Kasumi-1 (cell line): ENCODE results near the gene PAX3.

Experiments used
- DNase-seq, 2 experiments: peaks; one replicate each; lab custom pipeline; 2025; lab: John Stamatoyannopoulos, UW

Gene PAX3

DNA sequence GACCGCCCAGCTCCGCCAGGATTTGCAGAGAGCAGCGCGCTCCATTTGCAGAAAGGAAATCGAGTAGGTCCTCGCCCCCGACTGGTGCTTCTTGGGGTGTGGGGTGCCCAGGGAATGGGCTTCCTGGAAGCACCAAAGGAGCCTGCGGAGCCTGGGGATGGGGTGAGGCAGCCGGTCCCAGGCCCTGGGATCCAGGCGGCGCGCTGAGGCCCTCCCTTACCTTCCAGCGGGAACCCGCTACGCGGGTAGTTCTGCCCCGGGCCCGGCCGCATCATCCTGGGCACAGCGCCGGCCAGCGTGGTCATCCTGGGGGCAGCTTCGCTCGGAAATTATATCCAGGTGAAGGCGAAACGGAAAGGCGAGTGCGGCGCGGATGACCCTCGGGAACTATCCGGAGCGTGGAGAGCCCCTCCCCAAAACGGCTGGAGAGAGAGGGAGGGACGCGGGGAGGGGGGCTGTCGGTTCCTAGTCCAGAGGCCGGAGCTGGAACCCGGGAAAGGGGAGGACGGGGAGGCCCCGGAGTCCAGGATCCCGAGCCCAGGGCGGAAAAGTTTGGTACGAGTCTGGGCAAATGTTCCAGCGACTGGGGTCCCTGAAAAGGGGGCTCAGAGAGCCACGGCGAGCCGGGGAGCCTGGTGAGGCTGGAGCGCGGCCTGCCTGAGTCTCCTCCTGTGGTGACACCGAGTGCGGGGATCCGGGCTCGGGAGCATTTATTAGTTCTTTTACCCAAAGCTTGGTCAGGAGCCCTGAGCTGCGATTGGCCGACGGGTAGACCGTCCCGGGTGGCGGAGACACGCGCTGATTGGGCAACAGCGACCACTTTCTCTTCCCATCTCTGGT lies at the start of gene PAX3:
TSS of gene PAX3 (minus strand) at position 688 of the 840 bp plus-strand sequence. CDS start at position 305, 383 bp downstream.
- DNase-seq = no peak

- DNase-seq = no peak
Observed at GRCh38 chr2:222341331-222341730, 42.5 kb upstream of the PAX3 start.

- DNase-seq = no peak
Observed at GRCh38 chr2:222338374-222338773, 39.6 kb upstream of the PAX3 start.

- no peak for DNase-seq
Observed at GRCh38 chr2:222336931-222337330, 38.1 kb upstream of the PAX3 start.

DNA sequence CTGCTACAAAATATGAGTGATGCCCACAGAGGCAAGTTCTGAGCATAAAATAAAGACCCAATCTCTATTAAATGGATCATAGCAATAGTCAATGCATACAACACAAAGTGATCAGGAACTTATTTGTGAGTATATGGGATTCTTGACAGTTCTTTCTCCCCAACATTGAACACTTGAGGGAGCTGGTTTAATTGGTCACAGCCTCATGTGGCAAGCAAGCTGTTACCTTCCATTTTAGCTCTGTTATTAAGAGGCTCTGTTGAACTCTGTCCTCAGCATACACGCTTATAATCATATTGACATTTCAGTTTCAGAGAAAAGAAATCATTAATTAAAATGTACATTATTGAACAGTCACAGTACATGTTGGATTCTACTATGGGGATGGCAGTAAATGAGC lies 37.6 kb upstream of the PAX3 start:
- no peak for DNase-seq

DNA sequence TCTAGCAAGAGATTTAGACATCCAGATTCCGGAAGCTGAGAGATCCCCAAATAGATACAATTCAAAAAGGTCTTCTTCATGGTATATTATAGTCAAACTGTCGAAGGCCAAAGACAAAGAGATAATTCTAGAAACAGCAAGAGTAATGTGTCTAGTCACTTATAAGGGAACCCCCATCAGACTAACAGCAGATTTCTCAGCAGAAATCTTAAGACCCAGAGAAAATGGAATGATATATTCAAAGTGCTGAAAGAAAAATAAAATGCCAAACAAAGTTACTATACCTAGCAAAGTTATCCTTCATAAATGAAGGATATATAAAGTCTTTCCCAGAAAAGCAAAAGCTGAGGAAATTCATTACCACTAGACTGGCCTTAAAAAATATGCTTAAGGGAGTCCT lies 36.1 kb upstream of the PAX3 start:
- no peak for DNase-seq

DNA sequence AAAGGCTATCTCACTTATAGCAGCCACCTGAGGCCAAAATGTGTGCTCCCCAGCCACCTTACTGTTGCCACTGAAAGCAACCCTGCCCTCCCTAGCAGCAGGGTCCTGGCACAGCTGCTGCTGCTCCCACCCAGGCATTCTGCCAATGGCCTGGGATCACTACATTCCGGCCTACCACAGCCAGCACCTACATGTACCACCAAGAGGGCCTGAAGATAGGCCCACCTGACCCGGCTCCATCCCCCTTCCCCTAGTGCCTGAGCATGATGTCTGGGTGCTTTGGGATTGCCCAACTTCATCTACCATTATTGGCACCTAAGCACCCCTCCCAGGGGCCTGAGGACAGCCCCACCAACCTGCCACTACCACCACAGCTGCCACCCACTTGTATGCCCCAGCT lies 34.6 kb upstream of the PAX3 start:
- DNase-seq = no peak

DNA sequence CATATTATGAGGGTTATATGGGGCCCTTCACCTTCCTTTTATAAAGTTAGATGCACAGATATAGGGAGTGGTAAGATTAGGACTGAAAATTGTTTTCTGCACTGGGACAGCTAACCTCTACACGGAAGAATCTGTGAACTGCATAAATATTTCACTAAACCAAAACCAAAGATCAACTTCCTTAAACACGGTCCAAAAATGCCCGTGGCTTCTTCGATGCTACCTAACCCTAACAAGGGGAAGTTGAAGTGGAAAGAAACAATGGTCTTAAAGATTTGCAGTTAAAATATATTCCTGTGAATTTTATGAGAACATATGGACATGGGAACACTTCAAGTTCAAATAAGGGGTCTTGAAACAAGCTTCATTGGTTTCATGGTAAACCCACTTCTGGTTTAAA lies 33.3 kb upstream of the PAX3 start:
- DNase-seq = peak in 1 of 2 experiments; percentile 28

GRCh38 chr2:222330910-222331309 lies 32.1 kb upstream of the PAX3 start:
- DNase-seq = no peak

- DNase-seq = no peak
Observed at GRCh38 chr2:222322236-222322635, 23.4 kb upstream of the PAX3 start.

DNA sequence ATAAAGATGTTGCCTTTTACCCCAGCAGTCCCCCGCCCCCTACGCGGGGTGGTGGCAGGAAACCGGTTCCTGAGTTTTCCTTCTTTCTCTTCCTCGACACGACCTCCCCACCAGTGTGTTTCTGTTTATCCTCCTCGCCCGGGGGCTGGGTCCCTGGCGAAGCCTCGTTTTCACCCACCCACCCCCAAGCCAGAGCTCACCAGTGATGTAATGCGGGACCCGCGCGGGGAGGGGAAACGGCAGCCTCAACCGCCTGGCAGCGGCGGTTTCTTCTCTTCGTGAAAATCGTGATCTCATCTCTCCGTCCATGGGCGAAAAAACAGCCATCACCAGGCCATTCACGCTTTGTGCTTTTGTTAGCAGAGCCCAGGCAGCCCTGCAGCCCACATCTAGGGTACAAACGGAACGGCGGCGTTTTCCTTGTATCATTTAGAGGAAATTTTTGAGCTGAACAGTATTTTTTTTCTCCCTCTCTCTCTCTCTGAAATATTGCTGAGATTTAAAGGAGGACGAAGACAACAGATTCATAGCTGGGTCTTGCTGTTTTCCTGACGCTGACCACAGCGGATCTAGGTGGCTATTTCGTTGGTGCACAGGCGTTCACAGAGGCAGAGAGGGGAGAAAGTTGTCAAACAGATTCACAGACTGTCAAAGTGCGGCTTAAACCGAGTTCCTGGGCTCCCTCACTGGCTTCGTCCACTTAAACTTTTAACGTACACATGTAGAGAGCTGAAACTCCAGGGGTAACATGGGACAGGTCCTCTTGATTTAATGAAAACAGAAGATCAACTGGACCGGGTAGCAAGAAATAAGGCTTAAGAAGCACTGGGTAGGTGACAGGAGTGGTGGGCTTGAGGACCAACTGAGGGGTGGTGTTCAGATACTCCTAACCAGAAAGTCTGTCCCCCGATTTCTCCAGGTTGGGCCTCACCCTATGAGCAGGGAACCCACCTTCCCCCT lies 21.9 kb upstream of the PAX3 start:
- DNase-seq = no peak

DNA sequence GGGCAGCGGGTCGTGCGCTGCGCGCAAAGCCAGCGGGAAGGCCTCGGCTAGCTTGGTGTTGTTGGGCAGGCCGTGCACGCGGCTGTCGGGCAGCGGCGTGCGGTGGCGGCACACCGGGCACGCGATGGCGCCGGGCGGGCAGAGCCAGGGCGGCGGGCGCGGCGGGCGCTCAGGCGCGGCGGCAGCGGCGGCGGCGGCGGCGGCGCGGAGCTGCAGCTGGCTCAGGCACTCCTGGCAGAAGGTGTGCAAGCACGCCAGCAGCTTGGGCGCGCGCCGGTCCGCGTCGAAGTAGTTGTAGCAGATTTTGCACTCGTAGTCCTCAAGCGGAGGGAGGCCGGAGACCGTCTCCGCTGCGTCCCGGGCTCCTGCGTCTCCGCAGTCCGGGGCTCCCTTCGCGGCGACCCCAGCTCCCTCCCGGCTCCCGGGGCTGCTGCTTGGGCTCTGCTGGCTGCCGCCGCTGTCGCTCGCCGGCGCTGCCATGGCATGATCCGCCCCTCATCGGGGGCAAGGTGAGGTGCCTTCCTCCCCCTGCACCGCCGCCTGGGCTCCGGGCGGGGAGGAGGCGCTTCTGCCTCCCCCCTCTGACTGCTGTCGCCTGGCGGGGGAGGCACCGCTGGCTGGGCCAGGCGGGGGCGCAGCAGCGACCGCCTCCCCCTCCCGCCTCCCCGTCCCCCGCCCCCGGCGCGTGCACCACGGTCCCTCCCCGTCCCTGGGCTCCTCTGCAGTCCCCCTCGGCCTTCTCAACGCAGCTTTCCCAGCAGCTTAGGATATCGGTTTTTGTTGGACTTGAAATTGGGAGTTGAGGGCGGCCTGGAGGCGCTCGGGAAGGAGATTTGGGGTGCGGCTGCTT lies 21.0 kb upstream of the PAX3 start:
- DNase-seq = no peak

GRCh38 chr2:222318712-222319585 lies 20.2 kb upstream of the PAX3 start:
- no peak for DNase-seq

DNA sequence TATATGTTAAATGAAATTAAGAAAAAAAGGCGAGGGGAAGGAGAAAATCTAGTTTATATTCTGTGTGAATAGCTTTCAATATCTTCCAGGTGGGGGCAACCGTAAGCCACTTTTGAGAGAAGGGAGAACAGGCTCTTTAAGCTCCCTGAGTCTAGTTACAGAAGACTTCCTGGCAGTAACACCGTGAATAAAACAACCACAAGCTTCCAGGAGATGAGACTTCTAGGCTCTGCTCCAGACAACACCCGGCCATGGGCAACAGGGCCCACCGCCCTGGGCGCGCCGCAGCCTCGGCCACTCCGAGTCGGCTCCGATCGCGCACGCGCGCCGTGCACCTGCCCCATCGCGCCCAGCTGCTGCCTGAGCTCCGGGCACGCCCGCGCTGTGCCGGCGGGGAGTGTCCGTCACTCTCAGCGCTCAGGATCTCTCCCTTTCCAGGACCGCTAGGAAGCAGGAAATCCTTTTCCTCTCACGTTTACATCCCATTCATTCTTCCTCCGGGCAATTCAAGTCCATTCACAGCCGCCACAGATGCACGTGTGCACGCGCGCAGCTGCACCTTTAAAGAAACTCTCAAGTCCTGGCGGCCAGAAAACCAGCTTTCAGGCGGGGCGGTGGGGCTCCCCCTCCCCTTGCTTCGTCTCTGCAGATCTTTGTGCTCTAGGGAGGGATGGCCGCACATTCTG lies 19.4 kb upstream of the PAX3 start:
- peak; percentile 45 to 50 for DNase-seq

- DNase-seq = no peak
Observed at GRCh38 chr2:222315443-222316121, 16.8 kb upstream of the PAX3 start.

DNA sequence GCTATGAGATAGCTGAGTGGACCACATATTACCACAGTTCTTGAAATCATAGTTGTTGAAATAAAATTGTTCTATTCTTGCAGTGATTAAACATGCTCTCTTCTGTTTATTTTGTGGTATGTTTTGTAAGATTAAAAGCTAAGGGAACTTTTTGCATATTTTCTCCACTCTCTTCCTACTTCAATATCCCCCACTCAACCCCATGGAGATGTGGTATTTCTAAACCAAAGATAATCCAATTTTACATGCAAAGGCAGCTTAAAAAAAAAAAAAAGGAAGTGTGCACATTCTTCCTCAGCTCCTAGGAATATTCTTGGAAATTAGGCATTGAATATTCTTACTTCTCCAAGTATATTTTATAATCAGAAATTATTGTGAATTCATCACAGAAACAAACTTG lies 15.0 kb upstream of the PAX3 start:
- DNase-seq = no peak

DNA sequence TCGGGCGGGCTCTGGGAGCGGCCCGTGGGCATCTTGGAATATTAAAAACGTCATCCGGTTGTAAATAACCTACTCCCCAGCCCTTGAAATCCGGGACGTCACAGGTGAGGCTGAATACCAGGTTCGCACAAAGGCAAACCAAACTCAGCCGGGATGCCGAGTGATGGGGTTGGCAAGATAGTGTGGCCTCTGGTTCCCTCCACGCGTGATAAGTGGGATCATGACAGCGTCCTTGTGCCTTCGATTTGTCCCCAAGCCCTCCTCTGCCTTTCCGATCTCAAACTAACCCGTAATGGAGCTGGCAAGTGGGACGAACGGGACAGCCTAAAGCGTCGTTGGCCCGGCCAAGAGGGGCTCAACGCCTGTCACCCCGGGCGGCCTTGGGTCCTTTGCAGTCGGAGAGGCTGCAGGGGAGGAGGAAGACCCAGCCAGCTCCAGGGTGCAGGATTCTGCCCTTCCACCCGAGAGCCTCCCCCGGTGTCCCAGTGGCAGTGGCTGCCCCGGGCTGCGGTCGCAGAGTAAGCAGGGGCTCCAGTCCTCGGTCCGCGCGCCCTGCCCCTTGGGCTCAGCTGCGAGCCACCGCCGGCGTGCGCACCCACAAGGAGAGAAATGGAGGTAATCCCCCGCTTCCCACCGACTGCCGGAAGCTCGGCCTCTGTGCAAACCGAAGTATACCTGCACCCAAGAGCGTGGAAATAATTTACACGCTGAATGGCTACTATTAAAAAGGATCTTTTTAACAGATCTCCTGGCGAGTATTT lies 13.4 kb upstream of the PAX3 start:
- no peak for DNase-seq

DNA sequence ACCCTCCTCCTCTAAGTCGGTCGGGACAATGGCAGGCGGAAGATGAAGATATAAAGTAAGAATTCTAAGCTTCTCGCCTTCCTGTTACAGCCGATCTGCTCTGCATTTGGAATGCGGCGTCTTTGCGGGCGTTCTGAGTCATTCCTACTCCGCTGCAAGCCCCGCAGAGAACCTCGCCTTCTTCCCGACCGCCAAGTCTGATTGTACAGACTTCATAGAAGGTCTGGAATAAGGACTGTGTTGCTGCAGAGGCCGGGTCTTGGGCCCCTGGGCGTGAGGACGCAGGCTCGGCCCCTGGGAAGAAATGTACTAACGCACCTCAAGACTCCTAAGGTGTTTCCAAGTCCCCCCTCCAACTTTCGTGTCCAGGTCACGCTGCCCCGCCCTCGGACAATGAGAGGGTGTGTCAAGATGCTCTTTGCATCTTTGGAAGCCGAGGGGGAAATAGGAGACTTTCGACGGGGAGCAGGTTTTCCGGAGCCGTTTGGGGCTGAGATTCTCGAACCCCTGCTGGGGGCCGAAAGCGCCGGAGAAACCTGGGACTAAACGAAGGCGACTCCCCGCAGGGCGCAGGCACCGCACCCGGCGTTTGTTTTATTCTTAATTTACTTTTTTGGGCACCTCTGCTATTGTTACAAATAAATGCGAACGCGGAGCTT lies 12.7 kb upstream of the PAX3 start:
- DNase-seq = no peak
